Fibroblast of mammary gland (primary cell): Measurements from ENCODE around the gene IL20RB.
"Not testable (repeated sequence)": the region's sequence is repeated elsewhere in the genome, so short reads cannot be mapped to it uniquely, and the experiment has no call there.

Experiments used
- DNase-seq: peaks from one replicate; pipeline ENCODE4 v3.0.0-alpha.2; 2010; ENCODE audit warnings: low read depth
- H3K4me3 ChIP-seq: 2 replicates; pipeline ENCODE4 v1.5.1; 2011; ENCODE audit warnings: low read depth, mild to moderate bottlenecking, low read length, moderate library complexity; ENCODE audit not compliant: control insufficient read depth
- CTCF ChIP-seq: conservative IDR thresholded peaks from 2 replicates; pipeline ENCODE4 v1.5.1; 2011; ENCODE audit warnings: low read depth, low read length, inconsistent platforms; ENCODE audit not compliant: control insufficient read depth, insufficient read depth

Gene IL20RB

GRCh38 chr3:136979204-136979603 lies 21.4 kb downstream of the IL20RB start:
- DNase-seq, result no peak
- H3K4me3 ChIP-seq, result no peak overlapping the region
- no peak for TF ChIP-seq CTCF

- TF ChIP-seq CTCF, result no peak
- H3K4me3 ChIP-seq, result no peak overlapping the region
- DNase-seq, result peak; percentile 89
These were observed 21.9 kb downstream of the IL20RB start for GRCh38 chr3:136979684-136980083.

GRCh38 chr3:136982033-136982432 lies 24.2 kb downstream of the IL20RB start:
- no peak for TF ChIP-seq CTCF
- H3K4me3 ChIP-seq, result no peak overlapping the region

DNA sequence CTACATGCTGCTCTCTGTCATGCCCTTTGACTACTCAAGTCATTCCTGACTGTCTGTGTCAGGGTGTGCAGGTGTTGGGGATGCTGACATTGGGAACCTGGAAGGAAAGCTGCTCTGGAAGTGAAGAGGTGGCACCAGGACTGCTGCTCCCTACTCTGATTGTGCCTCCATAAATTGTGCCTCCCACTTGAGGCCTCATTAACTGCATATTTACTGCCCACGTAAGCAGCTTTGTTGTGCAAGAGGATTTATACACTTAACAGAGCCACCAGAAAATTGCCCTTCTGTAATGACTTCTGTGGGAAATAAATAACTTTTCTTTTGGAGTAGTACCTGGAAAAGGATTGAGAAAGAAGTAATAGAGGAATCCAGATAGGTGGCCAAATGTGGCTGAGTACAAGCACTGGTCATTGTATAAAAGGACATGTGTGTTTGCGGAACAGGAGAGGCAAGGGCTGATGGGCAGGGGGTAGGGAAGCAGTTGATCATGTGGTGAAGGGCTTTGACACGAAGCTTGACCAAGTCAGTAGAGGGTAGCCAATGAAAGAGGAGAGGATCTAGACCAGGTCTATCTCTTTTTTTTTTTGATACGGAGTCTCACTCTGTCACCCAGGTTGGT lies 24.8 kb downstream of the IL20RB start:
- H3K4me3 ChIP-seq, result no peak overlapping the region
- no peak for TF ChIP-seq CTCF
- no peak for DNase-seq

More at GRCh38 chr3:136982033-136982432, 24.2 kb downstream of the IL20RB start:
- DNase-seq, result no peak

DNA sequence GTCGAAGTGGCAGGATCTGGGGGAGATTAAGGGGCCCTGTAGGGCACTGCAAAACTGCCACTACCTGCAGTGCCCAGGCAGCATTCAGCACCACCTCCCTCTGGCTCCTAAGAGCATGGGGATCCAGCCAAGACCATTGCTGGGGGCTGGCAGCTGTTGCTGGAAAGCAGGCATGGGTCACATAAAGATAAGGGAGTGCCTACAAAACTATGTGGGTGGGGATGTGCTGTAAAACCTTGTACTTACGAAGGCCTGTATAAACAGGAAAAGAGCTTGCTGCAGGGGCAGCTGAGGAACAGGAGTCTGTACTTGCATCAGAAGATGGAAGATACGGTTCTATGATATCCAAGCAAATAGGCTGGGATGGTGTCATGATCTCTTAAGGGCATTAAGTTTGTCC lies 27.1 kb downstream of the IL20RB start:
- H3K4me3 ChIP-seq, result no peak overlapping the region
- no peak for DNase-seq
- TF ChIP-seq CTCF, result no peak

DNA sequence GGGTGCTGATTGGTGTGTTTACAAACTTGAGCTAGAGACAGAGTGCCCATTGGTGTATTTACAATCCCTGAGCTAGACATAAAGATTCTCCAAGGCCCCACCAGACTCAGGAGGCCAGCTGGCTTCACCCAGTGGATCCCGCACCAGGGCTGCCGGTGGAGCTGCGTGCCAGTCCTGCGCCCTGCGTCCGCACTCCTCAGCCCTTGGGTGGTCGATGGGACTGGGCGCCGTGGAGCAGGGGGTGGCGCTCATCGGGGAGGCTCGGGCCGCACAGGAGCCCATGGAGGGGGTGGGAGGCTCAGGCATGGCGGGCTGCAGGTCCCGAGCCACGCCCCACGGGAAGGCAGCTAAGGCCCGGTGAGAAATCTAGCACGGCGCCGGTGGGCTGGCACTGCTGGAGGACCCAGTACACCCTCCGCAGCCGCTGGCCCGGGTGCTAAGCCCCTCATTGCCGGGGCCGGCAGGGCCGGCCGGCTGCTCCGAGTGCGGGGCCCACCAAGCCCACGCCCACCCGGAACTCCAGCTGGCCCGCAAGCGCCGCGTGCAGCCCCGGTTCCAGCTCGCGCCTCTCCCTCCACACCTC lies 29.7 kb downstream of the IL20RB start:
- not testable (repeated sequence) for DNase-seq

DNA sequence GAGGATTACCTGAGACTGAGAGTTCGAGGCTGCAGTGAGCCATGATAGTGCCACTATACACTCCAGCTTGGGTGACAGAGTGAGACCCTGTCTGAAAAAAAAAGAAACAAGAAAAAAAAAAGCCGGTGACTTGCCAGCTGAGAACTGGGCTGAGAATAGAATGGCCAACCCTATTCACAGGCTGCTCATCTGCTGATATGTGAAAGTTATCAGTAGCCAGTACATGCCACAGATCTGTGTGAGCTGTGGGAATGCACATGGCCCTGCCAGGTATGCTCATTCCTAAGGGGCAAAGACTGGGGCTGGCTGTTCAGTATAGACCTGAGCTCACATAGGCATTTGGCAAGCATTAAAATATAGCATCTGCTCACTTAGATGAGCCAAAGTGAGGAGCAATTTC lies 30.9 kb downstream of the IL20RB start:
- no peak for DNase-seq
- no peak overlapping the region for H3K4me3 ChIP-seq
- TF ChIP-seq CTCF, result no peak

More for the DNA sequence above, 29.7 kb downstream of the IL20RB start:
- not testable (repeated sequence) for H3K4me3 ChIP-seq
